Liver (tissue), 9 donors: Measurements from ENCODE around the gene SARDH. TPM values are rescaled to one million over a fixed set of nuclear protein-coding genes. Genes with fewer than 3 reads are reported as not detected.

Experiments used
- DNase-seq: peaks from one replicate; pipeline ENCODE4 v3.0.0-alpha.2; 2017; ENCODE audit warnings: low spot score
- H3K27ac ChIP-seq, 2 donors: one replicate each; pipeline ENCODE4 v1.7.0; 2013; ENCODE audit warnings: inconsistent platforms in 2 of 2, low read length in 2 of 2, control low read depth in 1 of 2, low read depth in 1 of 2, mild to moderate bottlenecking in 1 of 2
- H3K27me3 ChIP-seq, 4 donors: one replicate each; pipeline versions ENCODE4 v1.6.1 to v1.7.0; 2013; ENCODE audit warnings: low read length in 3 of 4, inconsistent platforms in 1 of 4, mild to moderate bottlenecking in 1 of 4, moderate library complexity in 1 of 4; ENCODE audit not compliant: control insufficient read depth in 4 of 4, insufficient read depth in 4 of 4
- H3K36me3 ChIP-seq, 4 donors: one replicate each; pipeline versions ENCODE4 v1.6.1 to v1.7.0; 2013; ENCODE audit warnings: low read length in 3 of 4, mild to moderate bottlenecking in 3 of 4, low read depth in 1 of 4, moderate library complexity in 1 of 4; ENCODE audit not compliant: control insufficient read depth in 4 of 4, insufficient read depth in 3 of 4
- H3K4me1 ChIP-seq, 4 donors: one replicate each; pipeline versions ENCODE4 v1.6.1 to v1.7.0; 2013; ENCODE audit warnings: low read length in 3 of 4, mild to moderate bottlenecking in 3 of 4, moderate library complexity in 1 of 4; ENCODE audit not compliant: control insufficient read depth in 4 of 4, insufficient read depth in 4 of 4
- H3K4me3 ChIP-seq, 3 donors: one replicate each; pipeline versions ENCODE4 v1.6.1 to v1.7.0; 2013; ENCODE audit warnings: low read length in 3 of 3, control low read depth in 1 of 3, low read depth in 1 of 3, mild to moderate bottlenecking in 1 of 3
- H3K9ac ChIP-seq, 2 donors: one replicate each; pipeline ENCODE4 v1.7.0; 2013; ENCODE audit warnings: low read length in 2 of 2, mild to moderate bottlenecking in 2 of 2, moderate library complexity in 2 of 2, control low read depth in 1 of 2, low read depth in 1 of 2
- H3K9me3 ChIP-seq, 4 donors: one replicate each; pipeline versions ENCODE4 v1.6.1 to v1.7.0; 2013; ENCODE audit warnings: low read length in 3 of 4; ENCODE audit not compliant: control insufficient read depth in 4 of 4
- CTCF ChIP-seq: fragments of 150-350 bp; IDR thresholded peaks from 2 replicates; pipeline ENCODE4 v1.5.1; 2017; ENCODE audit warnings: improper control_type of control experiment, low read depth, low read length; ENCODE audit not compliant: missing input control
- EGR1 ChIP-seq, 2 donors: IDR thresholded peaks; 2 replicates each; pipeline ENCODE4 v1.6.1; 2016 to 2018; ENCODE audit warnings: antibody characterized with exemption in 2 of 2, low read depth in 2 of 2
- FOXA1 ChIP-seq: IDR thresholded peaks from 2 replicates; pipeline ENCODE4 v1.6.1; 2016; ENCODE audit warnings: antibody characterized with exemption
- FOXA2 ChIP-seq: IDR thresholded peaks from 2 replicates; pipeline ENCODE4 v1.6.1; 2016; ENCODE audit warnings: antibody characterized with exemption
- GABPA ChIP-seq, 2 donors: IDR thresholded peaks in 1 of 2; conservative IDR thresholded peaks in 1 of 2; 2 replicates each; pipeline ENCODE4 v1.6.1; 2016; ENCODE audit warnings: antibody characterized with exemption in 2 of 2, mild to moderate bottlenecking in 1 of 2, moderate library complexity in 1 of 2
- HNF4A ChIP-seq, 2 donors: conservative IDR thresholded peaks; 2 replicates each; pipeline ENCODE4 v1.6.1; 2016; ENCODE audit warnings: antibody characterized with exemption in 2 of 2, mild to moderate bottlenecking in 2 of 2
- HNF4G ChIP-seq: IDR thresholded peaks from 2 replicates; pipeline ENCODE4 v1.6.1; 2016; ENCODE audit warnings: antibody characterized with exemption
- JUND ChIP-seq, 2 donors: IDR thresholded peaks; 2 replicates each; pipeline ENCODE4 v1.6.1; 2016; ENCODE audit warnings: antibody characterized with exemption in 2 of 2
- MAX ChIP-seq: IDR thresholded peaks from 2 replicates; pipeline ENCODE4 v1.6.1; 2016; ENCODE audit warnings: antibody characterized with exemption
- NR2F2 ChIP-seq: IDR thresholded peaks from 2 replicates; pipeline ENCODE4 v1.6.1; 2016; ENCODE audit warnings: antibody characterized with exemption
- RAD21 ChIP-seq, 2 donors: IDR thresholded peaks; 2 replicates each; pipeline ENCODE4 v1.6.1; 2016; ENCODE audit warnings: antibody characterized with exemption in 2 of 2, mild to moderate bottlenecking in 2 of 2
- REST ChIP-seq: IDR thresholded peaks from 2 replicates; pipeline ENCODE4 v1.6.1; 2016; ENCODE audit warnings: antibody characterized with exemption, mild to moderate bottlenecking
- RXRA ChIP-seq, 2 donors: IDR thresholded peaks; 2 replicates each; pipeline ENCODE4 v1.6.1; 2017 to 2018; ENCODE audit warnings: antibody characterized with exemption in 2 of 2, mild to moderate bottlenecking in 1 of 2
- SP1 ChIP-seq: IDR thresholded peaks from 2 replicates; pipeline ENCODE4 v1.6.1; 2018; ENCODE audit warnings: antibody characterized with exemption, mild to moderate bottlenecking
- TAF1 ChIP-seq: conservative IDR thresholded peaks from 2 replicates; pipeline ENCODE4 v1.6.1; 2016; ENCODE audit warnings: antibody characterized with exemption, mild to moderate bottlenecking
- YY1 ChIP-seq: IDR thresholded peaks from 2 replicates; pipeline ENCODE4 v1.6.1; 2016; ENCODE audit warnings: antibody characterized with exemption, mild to moderate bottlenecking
- ZBTB33 ChIP-seq: IDR thresholded peaks from 2 replicates; pipeline ENCODE4 v1.6.1; 2016; ENCODE audit warnings: antibody characterized with exemption
- WGBS: extraction: QIAGEN DNeasy Blood & Tissue Kit; methylation state at CpG from one replicate; pipeline ENCODE4 v1.1.7; 2013; 5-methylcytosine and 5-hydroxymethylcytosine counted together
- polyA plus RNA-seq, 2 donors: library from polyadenylated mRNA; stranded (reverse) in 1 of 2; unstranded in 1 of 2; fragments of 200-250 nt in 1 of 2; fragments of >200 nt in 1 of 2; fragmentation: Nextera tagmentation in 1 of 2; extraction: Ambion mirVana in 1 of 2; gene quantifications; one replicate each; pipeline versions ENCODE4 v1.2.1 to v1.2.3, GENCODE V29; 2013 to 2015
- total RNA-seq, 2 donors: library from RNA; depleted of rRNA; stranded (reverse); fragments of >200 nt; gene quantifications; one replicate each; pipeline ENCODE4 v1.2.3, GENCODE V29; 2014
- TF ChIP-seq, protein P1 (sequence below): IDR thresholded peaks from 2 replicates; pipeline ENCODE4 v1.6.1; 2016; ENCODE audit warnings: antibody characterized with exemption
- donor health status: healthy.
- donor health status: healthy.
- donor health status: healthy.
- donor health status: healthy.
- donor health status: healthy.

SARDH gene
- total and polyA plus RNA-seq, 4 donors = 53.7 to 291 (median 63.4) TPM

DNA sequence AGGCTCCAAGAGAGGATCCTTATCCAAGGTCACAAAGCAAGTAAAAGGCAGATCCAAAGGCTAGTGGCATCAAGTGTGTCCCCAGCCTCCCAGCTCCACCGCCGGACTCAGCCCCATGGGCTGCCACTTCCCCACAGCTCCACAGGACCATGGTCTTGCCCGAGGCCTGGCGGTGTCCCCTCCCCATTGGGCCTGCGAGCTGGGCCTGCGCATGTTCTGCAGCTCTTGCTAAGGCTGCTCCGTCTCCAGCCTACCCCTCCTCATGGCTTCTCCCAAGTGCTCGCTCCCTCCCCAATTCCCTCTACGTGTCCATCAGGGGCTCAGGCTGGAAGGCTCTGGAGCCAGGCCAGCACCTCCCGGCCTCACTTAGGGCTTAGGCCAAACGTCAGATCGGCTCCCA, 72.6 kb downstream of the SARDH start:
- DNase-seq = no peak
- no peak overlapping the region for H3K4me3 ChIP-seq
- TF ChIP-seq SP1 (no peak), RAD21 (IDR thresholded peaks at IDR 0.05) (no peak), TAF1 (no peak), JUND (IDR thresholded peaks at IDR 0.05) (no peak), FOXA2 (no peak), ZBTB33 (no peak), NR2F2 (no peak), RXRA (IDR thresholded peaks at IDR 0.05) (no peak), GABPA (IDR thresholded peaks at IDR 0.05 in 1 of 2, conservative IDR thresholded peaks at IDR 0.05 in 1 of 2) (no peak), REST (no peak), YY1 (no peak), MAX (no peak), HNF4A (conservative IDR thresholded peaks at IDR 0.05) (no peak)
- TF ChIP-seq, protein P1, sequence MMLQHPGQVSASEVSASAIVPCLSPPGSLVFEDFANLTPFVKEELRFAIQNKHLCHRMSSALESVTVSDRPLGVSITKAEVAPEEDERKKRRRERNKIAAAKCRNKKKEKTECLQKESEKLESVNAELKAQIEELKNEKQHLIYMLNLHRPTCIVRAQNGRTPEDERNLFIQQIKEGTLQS = no peak
- peak overlapping the region in 1 of 2 donors; percentile 7 for H3K27ac ChIP-seq
- no peaks in the 10 kb centered on the region for H3K9me3 ChIP-seq
- peaks cover 6 to 36% (median 8%) of the 10 kb centered on the region in 4 donors for H3K36me3 ChIP-seq
- peaks cover 0 to 10% (median 5%) of the 10 kb centered on the region in 4 donors for H3K4me1 ChIP-seq
- H3K27me3 ChIP-seq = no peaks in the 10 kb centered on the region
- H3K9ac ChIP-seq = no peak overlapping the region
- WGBS = 87% methylated on average over 12 of the region's 12 CpGs

GRCh38 chr9:133665096-133665495, 73.1 kb downstream of the SARDH start:
- no peak overlapping the region for H3K4me3 ChIP-seq
- H3K36me3 ChIP-seq = peaks cover 5 to 33% (median 7%) of the 10 kb centered on the region in 4 donors
- 92% methylated on average over 13 of the region's 13 CpGs for WGBS
- DNase-seq = no peak
- H3K9me3 ChIP-seq = no peaks in the 10 kb centered on the region
- H3K4me1 ChIP-seq = peaks cover 0 to 14% (median 9%) of the 10 kb centered on the region in 4 donors
- H3K27me3 ChIP-seq = no peaks in the 10 kb centered on the region
- H3K27ac ChIP-seq = peak overlapping the region in 1 of 2 donors; percentile 7
- no peak overlapping the region for H3K9ac ChIP-seq
- TF ChIP-seq HNF4A (conservative IDR thresholded peaks at IDR 0.05) (no peak), JUND (IDR thresholded peaks at IDR 0.05) (no peak), YY1 (no peak), MAX (no peak), SP1 (no peak), EGR1 (IDR thresholded peaks at IDR 0.05; ENCODE audit: low read depth in 2 of 2) (no peak), RXRA (IDR thresholded peaks at IDR 0.05) (no peak), FOXA2 (no peak), HNF4G (no peak), CTCF (no peak), ZBTB33 (no peak), GABPA (IDR thresholded peaks at IDR 0.05 in 1 of 2, conservative IDR thresholded peaks at IDR 0.05 in 1 of 2) (no peak), FOXA1 (no peak), RAD21 (IDR thresholded peaks at IDR 0.05) (no peak)
- TF ChIP-seq, protein P1 = no peak
